GM10847 (cell line): ENCODE measurements around the gene ADAMTS1.

Source experiments
- POLR2A ChIP-seq: IDR thresholded peaks from 2 replicates; pipeline ENCODE4 v1.6.1; 2011; ENCODE audit not compliant: insufficient read length; ENCODE audit errors: extremely low read depth

ADAMTS1 gene

DNA sequence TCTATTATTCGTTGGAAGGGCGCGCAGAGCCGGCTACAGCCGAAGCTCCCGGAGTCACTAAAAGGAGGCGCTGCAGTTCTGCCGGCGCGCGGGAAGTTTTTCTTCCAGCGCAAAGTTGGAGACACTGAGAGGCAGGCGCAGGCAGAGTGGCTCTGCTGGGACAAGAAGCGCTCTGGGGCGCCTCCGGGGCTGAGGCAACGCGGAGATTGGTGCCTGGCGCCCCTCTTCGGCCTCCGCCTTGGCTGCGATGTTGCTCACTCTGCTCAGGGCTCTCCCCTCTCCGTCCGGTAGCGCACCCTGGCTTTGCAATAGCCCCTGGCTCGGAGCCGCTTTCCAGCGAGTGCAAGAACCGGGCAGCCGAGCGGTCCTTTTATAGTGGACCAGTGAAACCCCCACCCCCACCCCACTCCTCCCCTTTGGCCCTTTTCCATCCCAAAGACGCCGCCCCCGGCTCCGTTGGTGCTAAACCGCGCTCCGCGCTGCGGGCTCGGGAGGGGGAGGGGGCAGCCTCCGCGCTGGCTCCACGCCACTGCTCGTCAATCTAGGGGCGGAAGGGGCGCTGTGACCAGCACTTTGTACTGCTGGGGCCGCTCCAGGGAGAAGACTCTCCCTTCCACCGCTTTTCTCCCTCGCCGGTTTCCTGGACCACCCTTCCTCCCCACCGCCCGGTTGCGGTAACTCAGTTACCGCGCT, at the start of gene ADAMTS1:
ADAMTS1 (minus strand) TSS at position 344 of the 693 bp plus-strand sequence. CDS start 455 bp downstream, outside the sequence.
- no peak for TF ChIP-seq POLR2A

DNA sequence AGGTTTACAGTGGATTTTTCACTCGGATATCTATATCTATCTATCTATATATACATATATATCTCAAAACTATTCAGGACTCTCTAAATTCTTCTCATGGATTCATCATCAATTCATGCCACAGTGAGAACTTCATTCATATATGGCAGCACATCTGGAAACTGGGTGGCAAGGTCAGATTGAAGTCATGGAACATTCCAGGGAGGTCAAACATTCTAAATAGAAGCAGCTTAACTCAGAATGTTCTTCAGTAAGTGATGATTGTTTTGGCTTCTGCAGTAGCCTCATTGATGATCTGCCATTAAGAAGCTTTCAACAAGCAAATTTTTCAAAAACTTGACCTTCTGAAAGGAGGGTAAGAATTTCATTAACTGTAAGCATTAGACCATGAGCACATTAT, 46.9 kb upstream of the ADAMTS1 start:
- TF ChIP-seq POLR2A = no peak

DNA sequence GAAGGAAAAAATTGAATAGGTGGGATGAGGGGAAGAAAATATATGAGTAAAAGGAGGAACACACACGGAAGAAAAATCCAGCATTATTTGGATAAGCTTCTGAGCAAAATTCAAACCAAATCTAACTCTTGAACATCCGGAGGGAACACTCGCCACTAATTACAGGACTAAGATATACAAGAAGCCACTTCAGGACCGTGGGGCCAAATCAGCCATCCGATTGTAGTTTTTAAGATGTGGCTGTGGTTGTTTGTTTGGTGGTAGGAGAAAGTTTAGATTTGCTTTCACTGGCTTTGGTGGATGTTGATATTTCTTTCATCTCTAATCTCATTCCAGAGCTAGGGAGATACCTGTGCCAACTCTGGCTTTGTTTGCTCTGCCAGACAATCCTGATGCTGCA, 43.7 kb upstream of the ADAMTS1 start:
- TF ChIP-seq POLR2A = no peak

DNA sequence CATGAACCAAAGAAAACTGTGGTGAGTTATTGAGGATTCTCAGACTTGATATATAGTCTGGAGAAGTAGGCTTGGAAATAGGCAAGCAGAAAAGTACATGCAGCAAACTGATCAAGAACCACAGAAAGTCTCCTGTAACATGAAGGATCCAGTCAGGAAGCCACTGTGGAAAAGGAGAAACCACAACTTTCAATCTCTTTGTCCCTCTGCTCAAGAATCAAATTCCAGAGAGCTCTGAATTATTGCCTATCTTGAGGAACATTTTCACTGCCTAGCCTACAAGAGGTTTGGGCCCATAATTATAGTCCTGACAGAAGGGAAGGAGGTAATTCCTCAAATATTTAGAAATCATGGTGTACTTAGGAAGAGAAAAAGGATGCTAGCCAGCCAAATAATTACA, 43.0 kb upstream of the ADAMTS1 start:
- no peak for TF ChIP-seq POLR2A

DNA sequence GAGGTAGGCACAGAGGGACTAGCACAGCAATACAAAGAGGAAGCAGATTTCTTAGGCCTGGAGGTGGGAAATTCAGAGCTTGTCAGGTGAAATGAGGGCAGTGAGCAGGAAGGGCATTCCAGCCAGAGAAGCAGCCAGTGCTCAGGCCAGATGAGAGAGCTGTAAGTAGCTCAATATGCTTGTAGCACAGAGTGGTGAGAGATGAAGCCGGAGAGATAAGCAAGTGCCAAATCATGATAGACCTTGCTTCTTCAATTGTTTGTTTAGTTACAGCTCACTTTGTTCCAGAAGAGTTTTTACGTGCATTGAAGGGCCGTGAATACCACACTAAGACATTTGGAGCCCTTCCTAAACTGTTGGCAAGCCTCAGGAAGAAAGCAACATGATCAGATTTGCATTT, 42.0 kb upstream of the ADAMTS1 start:
- TF ChIP-seq POLR2A = no peak

DNA sequence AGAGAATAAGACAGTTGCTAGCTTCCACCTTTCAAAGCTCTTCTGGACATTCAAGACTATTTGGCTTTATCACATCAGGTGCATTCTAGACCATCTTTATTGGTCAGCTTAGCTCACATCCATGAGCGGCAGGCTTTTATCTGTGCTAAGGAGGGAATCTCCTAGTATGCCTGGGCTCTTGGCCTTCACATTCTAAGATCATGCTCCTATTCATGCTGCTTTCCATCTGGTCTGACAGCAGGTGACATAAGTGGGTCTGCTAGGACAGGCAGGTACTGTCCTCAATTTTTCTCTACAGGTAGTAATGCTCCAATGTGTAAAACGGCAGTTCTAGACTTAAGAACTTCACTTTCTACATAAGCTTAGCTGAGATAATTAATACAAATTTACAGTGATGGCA, 39.2 kb upstream of the ADAMTS1 start:
- TF ChIP-seq POLR2A = no peak

DNA sequence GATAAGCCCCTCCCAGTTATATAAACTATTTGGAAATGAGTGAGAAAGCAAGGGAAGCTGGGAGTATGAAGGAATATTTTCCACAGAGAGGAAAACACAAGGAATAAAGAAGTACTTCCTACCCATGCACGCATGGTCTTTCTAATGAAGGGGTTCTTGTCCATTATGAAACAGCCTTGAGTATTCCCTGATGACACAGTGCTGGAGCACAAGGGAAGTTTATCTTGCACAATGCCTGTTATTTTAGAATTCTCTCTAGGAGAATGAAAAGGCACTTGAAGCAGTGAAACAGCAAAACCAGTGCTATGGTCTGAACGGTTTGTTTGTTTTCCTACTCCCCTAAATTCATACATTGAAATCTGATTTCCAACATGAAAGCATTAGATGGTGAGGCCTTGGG, 38.6 kb upstream of the ADAMTS1 start:
- no peak for TF ChIP-seq POLR2A

DNA sequence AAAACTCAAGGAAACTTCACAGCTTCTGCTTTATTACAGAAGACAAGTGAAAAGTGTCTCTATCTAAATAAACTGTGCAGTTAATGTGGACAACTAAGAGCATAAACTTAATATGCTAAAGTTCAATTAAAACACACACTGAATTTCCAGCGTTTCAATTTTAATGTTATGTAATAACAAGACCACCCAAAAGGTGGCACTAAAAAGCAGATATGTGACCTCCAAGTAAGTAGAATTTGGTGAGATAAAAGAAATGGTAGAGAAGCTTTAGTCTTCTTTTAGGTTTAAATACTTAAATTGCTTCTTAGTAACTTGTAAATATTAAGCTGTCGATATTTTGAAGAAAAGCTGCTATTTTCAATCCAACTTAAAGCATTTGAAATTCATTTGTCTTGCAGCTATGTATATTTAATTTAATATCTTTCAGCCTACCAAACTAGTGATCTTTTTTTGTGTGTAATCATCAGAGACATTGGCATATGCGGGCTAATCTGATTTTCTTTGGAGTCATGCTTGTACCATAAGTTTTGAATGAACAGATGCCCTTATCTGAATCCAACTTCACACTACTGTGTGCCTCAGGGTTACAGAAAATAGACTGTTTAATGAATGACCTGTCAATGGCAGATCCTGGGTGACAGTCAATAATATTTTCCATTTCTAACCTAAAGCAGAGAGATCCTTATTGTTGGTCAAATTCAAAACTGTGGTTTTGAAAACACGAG, 36.5 kb upstream of the ADAMTS1 start:
- TF ChIP-seq POLR2A = no peak

DNA sequence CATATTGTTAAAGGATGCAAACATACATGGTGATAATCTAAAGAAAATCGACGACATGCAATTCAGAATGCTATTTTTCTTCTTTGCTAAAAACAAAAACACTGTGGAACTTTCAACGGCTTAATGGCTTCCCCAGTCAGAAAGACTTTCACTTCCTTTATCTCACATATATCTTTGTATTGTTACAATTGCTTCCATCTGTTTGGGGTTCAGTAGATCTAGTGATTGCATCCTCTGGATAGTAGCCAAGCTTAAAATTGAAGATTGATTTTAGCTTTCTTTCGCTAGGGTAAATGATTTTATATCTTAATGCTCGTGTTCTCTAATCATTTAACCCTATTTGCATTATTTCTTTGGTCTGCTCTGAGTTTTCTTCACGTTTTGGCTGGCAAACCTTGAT, 31.8 kb upstream of the ADAMTS1 start:
- TF ChIP-seq POLR2A = no peak

DNA sequence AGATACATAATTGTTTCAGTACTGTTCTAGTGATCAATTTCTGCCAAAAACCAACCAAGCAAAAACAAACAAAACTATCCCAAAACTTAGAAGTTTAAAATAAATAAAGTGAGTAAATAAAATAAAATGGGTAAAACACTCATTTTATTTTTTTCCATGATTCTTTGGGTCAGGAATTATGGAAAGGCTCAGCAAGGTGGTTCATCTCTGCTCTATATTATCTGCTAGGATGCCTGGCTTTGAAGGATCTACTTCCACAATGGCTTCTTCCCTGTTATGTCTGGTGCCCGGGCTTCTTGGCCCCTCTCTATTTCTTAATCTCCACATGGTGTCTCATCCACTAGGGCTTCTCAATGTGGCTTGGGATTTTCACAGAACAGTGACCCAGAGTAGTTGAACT, 29.1 kb upstream of the ADAMTS1 start:
- TF ChIP-seq POLR2A = no peak

DNA sequence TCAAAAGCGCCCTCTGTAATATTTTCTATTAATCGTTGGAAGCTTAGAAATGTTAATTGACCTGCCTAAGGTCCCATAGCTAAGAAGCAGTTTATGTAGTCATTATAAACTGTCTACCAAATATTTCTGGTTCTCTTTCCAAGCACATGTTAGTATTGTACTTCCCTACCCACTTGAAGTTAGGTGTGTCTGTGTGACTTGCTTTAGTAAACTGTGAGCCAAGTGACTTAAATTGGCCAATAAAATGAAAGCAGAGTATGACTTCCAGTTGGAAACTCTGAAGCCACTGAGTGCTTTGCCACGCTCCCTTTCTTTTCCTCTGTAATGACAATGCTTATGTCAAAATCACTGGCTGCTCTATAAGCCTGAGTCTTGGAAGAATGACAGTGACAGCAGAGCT, 20.6 kb upstream of the ADAMTS1 start:
- no peak for TF ChIP-seq POLR2A

DNA sequence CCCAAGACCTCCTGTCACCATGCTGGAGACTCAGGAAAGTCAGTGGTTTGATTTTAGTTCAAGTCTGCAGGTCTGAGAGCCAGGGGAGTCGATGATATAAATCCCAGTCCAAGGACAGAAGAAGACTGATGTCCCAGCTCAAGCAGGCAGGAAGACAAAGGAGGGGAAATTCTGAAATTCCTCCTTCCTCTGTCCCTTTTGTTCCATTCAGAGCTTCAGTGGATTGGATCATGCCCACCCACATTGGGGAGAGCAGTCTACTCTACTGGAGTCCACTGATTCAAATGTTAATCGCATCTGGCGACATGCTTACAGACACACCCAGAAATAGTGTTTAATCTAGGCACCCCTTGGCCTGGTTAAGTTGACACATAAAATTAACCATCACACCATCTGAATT, 7.2 kb upstream of the ADAMTS1 start:
- no peak for TF ChIP-seq POLR2A

DNA sequence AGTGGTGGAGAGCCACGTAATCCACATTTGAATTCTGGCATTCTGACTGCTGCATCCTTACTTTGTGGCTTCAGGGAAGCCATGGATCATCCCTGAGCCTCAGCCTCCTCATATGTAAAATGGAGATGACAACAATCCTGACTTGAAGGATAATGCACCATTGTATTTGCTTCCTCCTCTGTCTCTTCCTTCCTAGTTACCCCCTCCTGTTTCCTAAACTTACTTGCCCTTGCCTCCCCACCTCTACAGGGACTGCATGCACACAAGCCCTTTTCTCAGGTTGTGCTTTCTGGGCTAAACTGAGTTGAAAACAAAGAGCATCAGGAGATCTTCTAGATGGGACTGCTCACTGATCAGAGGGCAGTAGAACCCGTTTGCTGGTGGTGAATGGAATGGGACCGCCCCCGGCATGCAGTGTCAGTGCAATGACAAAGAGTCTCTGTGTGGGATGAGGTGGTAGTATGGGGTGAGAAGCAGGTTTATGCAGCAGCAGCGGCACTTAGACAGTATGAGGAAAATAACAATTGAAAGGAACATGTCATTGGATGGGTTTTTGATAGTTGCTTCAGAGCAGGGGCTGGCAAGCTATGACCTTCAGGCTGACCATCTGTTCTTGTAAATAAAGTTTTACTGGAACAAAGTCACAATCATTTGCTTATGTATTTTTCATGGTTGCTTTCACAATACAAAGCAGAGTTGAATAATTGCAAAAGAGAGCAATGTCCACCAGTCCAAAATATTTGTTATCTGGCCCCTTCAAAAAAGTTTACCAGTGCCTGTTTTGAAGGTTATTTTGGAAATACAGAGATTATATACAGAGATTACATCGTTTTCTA, 6.1 kb upstream of the ADAMTS1 start:
- no peak for TF ChIP-seq POLR2A

DNA sequence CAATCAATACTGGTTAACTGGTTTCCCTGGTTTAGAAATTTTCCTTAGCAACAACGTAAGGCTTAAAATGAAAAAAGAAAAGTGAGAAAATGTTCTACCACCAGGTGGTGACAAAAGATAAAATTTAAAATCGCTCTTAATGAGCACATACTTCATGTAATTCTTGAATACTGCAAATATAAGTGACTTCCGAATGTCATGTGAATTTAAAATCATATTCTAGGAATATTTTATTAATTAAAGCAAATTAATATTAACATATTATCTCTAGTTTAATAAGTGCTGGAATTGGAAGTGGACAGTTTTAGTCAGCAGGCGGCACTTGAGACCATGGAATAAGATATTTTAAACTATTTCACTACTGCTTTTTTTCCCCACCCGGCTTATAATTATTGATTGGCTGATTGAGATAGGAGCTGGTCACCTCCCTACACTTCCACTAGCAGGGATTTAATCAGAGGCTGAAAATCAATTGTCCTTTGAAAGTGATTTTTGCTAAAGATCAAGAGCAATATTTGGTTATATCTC, 5.0 kb upstream of the ADAMTS1 start:
- no peak for TF ChIP-seq POLR2A

DNA sequence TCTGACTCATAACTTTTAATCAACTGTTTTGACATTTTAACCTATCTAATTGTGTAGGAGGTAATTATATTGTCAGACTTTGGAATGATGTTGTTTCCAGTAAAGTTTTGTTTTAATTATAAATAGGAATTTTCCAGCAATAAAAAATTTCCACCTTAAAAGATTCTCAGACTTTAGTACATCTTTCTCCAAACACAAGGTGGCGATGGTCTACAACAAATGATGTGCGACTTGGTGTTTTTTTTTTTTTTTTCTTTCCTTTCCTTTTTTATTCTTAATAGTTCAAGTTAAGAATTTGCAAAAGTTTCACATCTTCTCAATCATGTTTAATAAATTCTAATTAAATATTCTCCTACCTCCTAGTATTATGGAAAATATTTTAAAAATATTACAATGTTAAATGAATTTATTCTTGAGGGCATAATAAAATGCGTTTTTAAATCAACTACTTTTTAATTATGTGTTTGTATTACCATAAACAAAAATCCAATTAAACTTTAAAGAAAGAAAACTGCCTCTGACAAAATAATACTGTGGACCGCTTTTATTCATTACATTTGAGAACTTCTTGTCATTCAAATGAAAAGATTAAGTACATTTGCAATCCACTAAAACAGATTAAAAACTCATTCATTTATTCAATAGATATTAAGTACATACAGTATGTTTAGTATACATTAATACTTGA, 4.4 kb upstream of the ADAMTS1 start:
- no peak for TF ChIP-seq POLR2A
